GM19238 (cell line): Measurements from ENCODE around the gene ZNF837.

Source experiments
- DNase-seq: peaks from one replicate; pipeline ENCODE4 v3.0.0; 2011; ENCODE audit warnings: low spot score; ENCODE audit not compliant: insufficient read length

The ZNF837 gene

GRCh38 chr19:58319241-58319640 lies 61.6 kb downstream of the ZNF837 start:
- DNase-seq = no peak

- DNase-seq = no peak
Measured at GRCh38 chr19:58318297-58318696, 62.5 kb downstream of the ZNF837 start.
